ENCODE measurements around the gene CPNE2.

The CPNE2 gene

DNA sequence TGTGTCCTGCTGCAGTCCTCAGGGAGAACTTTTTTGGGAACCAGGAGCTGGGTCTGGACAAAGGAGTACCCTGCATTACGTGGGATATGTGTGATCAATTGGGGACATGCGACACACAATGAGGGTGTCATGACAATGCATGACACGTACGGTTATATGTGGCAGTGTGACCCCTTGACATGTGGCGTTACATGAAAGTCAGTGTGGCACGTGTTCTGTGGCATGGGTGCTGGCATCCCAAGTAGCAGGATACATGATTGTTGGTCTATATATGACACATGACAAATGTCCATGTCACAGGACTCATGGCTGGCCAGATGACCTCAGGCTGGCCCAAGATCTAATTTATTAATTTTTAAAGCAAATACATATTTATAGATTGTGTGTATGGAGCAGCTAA lies 9.7 kb upstream of the CPNE2 start:
- no peak overlapping the region for H3K9ac ChIP-seq
- no peak overlapping the region for H3K27ac ChIP-seq
- H3K27me3 ChIP-seq (ENCODE audit: control insufficient read depth, insufficient read depth, low read length), result no peaks in the 10 kb centered on the region
- no peaks in the 10 kb centered on the region for H3K79me2 ChIP-seq
- no peaks in the 10 kb centered on the region for H3K4me1 ChIP-seq
- no peak overlapping the region for H2AFZ ChIP-seq
- no peaks in the 10 kb centered on the region for H3K36me3 ChIP-seq (ENCODE audit: control insufficient read depth, insufficient read depth, low read length)
- H3K4me3 ChIP-seq (ENCODE audit: low read depth, low read length), result no peak overlapping the region
- no peaks in the 10 kb centered on the region for H3K9me3 ChIP-seq (ENCODE audit: control insufficient read depth, low read length)
- no peak for TF ChIP-seq CTCF (IDR thresholded peaks at IDR 0.05)
- no peak overlapping the region for H3K4me2 ChIP-seq (ENCODE audit: low read length)

- Histone ChIP-seq H3K4me1 (no peaks in the 10 kb centered on the region), H2AFZ (no peak overlapping the region), H3K27me3 (ENCODE audit: control insufficient read depth, insufficient read depth, low read length) (no peaks in the 10 kb centered on the region), H3K36me3 (ENCODE audit: control insufficient read depth, insufficient read depth, low read length) (no peaks in the 10 kb centered on the region), H3K27ac (no peak overlapping the region), H3K79me2 (no peaks in the 10 kb centered on the region), H3K4me3 (ENCODE audit: low read depth, low read length) (no peak overlapping the region), H3K9me3 (ENCODE audit: control insufficient read depth, low read length) (no peaks in the 10 kb centered on the region), H3K9ac (no peak overlapping the region), H3K4me2 (ENCODE audit: low read length) (no peak overlapping the region)
- no peak for TF ChIP-seq CTCF (IDR thresholded peaks at IDR 0.05)
Measured at GRCh38 chr16:57083485-57084126, 8.8 kb upstream of the CPNE2 start.

DNA sequence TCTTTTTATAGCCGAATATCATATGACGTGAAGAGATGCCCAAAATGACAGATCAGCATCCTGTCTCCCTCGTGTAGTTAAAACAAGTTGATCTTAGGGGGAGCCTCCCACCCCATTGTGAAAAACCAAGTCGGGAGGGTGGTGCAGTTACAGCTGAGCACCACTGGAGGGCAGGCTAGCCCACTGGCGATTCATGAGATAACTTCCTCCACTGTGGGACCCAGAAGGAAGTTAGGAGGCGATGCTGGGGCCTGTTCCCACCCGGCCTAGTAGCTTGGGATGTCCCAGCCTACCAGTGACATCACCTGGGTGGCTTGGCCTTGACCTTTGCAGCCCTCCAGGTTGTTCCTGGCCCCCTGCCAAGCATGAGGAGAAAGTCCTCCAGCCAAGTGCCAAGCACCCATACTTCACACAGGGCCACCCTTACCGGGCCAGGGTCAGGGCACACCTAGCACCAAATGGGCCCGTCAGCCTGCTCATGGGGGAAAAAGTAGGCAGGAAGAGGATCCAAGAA lies 8.1 kb upstream of the CPNE2 start:
- H3K4me2 ChIP-seq (ENCODE audit: low read length), result no peak overlapping the region
- H3K36me3 ChIP-seq (ENCODE audit: control insufficient read depth, insufficient read depth, low read length), result no peaks in the 10 kb centered on the region
- H2AFZ ChIP-seq, result peak overlapping the region; percentile 21
- no peak overlapping the region for H3K27ac ChIP-seq
- H3K27me3 ChIP-seq (ENCODE audit: control insufficient read depth, insufficient read depth, low read length), result no peaks in the 10 kb centered on the region
- H3K4me1 ChIP-seq, result no peaks in the 10 kb centered on the region
- no peak overlapping the region for H3K9ac ChIP-seq
- no peak overlapping the region for H3K4me3 ChIP-seq (ENCODE audit: low read depth, low read length)
- no peaks in the 10 kb centered on the region for H3K9me3 ChIP-seq (ENCODE audit: control insufficient read depth, low read length)
- TF ChIP-seq CTCF (IDR thresholded peaks at IDR 0.05), result peak; percentile 99
- no peaks in the 10 kb centered on the region for H3K79me2 ChIP-seq

- TF ChIP-seq CTCF (IDR thresholded peaks at IDR 0.05), result no peak
- Histone ChIP-seq H3K27me3 (ENCODE audit: control insufficient read depth, insufficient read depth, low read length) (no peaks in the 10 kb centered on the region), H3K27ac (no peak overlapping the region), H3K9ac (no peak overlapping the region), H3K9me3 (ENCODE audit: control insufficient read depth, low read length) (no peaks in the 10 kb centered on the region), H3K4me3 (ENCODE audit: low read depth, low read length) (no peak overlapping the region), H2AFZ (no peak overlapping the region), H3K4me2 (ENCODE audit: low read length) (no peak overlapping the region), H3K4me1 (no peaks in the 10 kb centered on the region), H3K36me3 (ENCODE audit: control insufficient read depth, insufficient read depth, low read length) (no peaks in the 10 kb centered on the region), H3K79me2 (no peaks in the 10 kb centered on the region)
Measured at GRCh38 chr16:57084996-57085395, 7.4 kb upstream of the CPNE2 start.

DNA sequence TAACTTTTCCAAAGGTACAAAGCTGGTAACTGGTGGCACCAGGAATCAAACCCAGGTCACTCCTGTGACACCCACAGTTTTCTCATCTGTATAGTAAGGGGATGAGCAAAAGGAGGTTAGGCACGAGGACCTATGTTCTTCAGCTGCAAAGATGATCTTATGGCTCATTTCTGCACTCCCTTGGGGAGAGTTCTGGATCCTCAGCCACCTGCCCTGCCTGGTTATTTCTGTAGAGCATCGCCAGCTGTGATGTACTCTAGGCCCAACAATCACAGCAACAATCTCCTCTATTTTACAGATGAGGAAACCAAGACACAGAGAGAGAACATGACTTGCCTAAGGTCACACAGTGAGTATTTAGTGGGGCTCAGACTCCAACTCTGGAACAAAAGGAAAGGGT lies 5.4 kb upstream of the CPNE2 start:
- Histone ChIP-seq H3K4me3 (ENCODE audit: low read depth, low read length) (no peak overlapping the region), H3K9me3 (ENCODE audit: control insufficient read depth, low read length) (no peaks in the 10 kb centered on the region), H3K36me3 (ENCODE audit: control insufficient read depth, insufficient read depth, low read length) (no peaks in the 10 kb centered on the region), H2AFZ (no peak overlapping the region), H3K27ac (no peak overlapping the region), H3K4me2 (ENCODE audit: low read length) (no peak overlapping the region), H3K79me2 (no peaks in the 10 kb centered on the region), H3K27me3 (ENCODE audit: control insufficient read depth, insufficient read depth, low read length) (no peaks in the 10 kb centered on the region), H3K9ac (no peak overlapping the region), H3K4me1 (no peaks in the 10 kb centered on the region)
- no peak for TF ChIP-seq CTCF (IDR thresholded peaks at IDR 0.05)

All from parathyroid adenoma (tissue), 2 donors.